HG03196 (cell line): ENCODE results near the gene DDX54.

Experiments
- ATAC-seq: cut with Tn5 transposase; IDR thresholded peaks from one replicate; pipeline ENCODE4 v1.9.1; 2021; ENCODE audit not compliant: unreplicated experiment

DDX54 gene

GRCh38 chr12:113165521-113166450, 19.5 kb downstream of the DDX54 start:
- ATAC-seq: no peak

- ATAC-seq: no peak
Observed at GRCh38 chr12:113164014-113164413, 21.3 kb downstream of the DDX54 start.

- ATAC-seq: no peak
Observed at GRCh38 chr12:113163030-113163360, 22.3 kb downstream of the DDX54 start.

GRCh38 chr12:113162102-113163029, 22.9 kb downstream of the DDX54 start:
- ATAC-seq: no peak

GRCh38 chr12:113161415-113162016, 23.8 kb downstream of the DDX54 start:
- ATAC-seq: no peak

GRCh38 chr12:113159937-113160336, 25.3 kb downstream of the DDX54 start:
- no peak for ATAC-seq

- ATAC-seq: no peak
Observed at GRCh38 chr12:113158439-113159203, 26.7 kb downstream of the DDX54 start.

- no peak for ATAC-seq
Observed at GRCh38 chr12:113157218-113157859, 27.9 kb downstream of the DDX54 start.

GRCh38 chr12:113155646-113156045, 29.6 kb downstream of the DDX54 start:
- no peak for ATAC-seq

GRCh38 chr12:113155060-113155459, 30.2 kb downstream of the DDX54 start:
- no peak for ATAC-seq

- ATAC-seq: no peak
Observed at GRCh38 chr12:113154351-113154973, 30.8 kb downstream of the DDX54 start.

- ATAC-seq: no peak
Observed at GRCh38 chr12:113152835-113153814, 32.2 kb downstream of the DDX54 start.

- ATAC-seq: no peak
Observed at GRCh38 chr12:113152196-113152834, 33.0 kb downstream of the DDX54 start.

GRCh38 chr12:113151655-113152054, 33.6 kb downstream of the DDX54 start:
- ATAC-seq: no peak

GRCh38 chr12:113149361-113150150, 35.7 kb downstream of the DDX54 start, which contains the start of gene CFAP73:
CFAP73 (plus strand) TSS chr12:113149724; CDS start chr12:113149858, 134 bp downstream.
- no peak for ATAC-seq

- ATAC-seq: no peak
Observed at GRCh38 chr12:113146999-113147398, 38.3 kb downstream of the DDX54 start.
